ENCODE data around the gene TAS2R41.

The TAS2R41 gene

DNA sequence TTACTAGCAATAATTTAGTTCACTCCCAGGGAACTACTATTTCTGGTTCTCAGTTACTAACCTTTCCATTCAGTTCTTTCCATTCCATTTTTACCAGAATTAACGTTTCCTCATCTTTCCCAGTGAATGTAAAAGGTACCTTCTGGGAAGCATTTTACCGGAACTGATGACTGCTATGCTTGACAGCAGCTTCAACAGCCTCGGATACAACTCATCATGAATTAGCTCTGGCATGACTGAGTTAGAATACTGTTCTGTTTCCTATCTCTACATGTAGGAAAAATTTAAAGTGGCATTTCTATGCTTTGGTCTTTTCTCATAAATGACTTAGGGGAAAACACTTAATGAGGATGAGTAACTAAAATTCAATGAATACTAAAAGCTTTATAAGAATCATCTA, 18.6 kb downstream of the TAS2R41 start:
- no peak for DNase-seq (ENCODE audit: low read depth)
- TF ChIP-seq, protein P1, sequence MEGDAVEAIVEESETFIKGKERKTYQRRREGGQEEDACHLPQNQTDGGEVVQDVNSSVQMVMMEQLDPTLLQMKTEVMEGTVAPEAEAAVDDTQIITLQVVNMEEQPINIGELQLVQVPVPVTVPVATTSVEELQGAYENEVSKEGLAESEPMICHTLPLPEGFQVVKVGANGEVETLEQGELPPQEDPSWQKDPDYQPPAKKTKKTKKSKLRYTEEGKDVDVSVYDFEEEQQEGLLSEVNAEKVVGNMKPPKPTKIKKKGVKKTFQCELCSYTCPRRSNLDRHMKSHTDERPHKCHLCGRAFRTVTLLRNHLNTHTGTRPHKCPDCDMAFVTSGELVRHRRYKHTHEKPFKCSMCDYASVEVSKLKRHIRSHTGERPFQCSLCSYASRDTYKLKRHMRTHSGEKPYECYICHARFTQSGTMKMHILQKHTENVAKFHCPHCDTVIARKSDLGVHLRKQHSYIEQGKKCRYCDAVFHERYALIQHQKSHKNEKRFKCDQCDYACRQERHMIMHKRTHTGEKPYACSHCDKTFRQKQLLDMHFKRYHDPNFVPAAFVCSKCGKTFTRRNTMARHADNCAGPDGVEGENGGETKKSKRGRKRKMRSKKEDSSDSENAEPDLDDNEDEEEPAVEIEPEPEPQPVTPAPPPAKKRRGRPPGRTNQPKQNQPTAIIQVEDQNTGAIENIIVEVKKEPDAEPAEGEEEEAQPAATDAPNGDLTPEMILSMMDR (conservative IDR thresholded peaks at IDR 0.05; ENCODE audit: control insufficient read depth, insufficient read depth, low read depth, low read length), result no peak
- H3K4me3 ChIP-seq (ENCODE audit: control insufficient read depth, low read depth, low read length), result no peak overlapping the region

DNA sequence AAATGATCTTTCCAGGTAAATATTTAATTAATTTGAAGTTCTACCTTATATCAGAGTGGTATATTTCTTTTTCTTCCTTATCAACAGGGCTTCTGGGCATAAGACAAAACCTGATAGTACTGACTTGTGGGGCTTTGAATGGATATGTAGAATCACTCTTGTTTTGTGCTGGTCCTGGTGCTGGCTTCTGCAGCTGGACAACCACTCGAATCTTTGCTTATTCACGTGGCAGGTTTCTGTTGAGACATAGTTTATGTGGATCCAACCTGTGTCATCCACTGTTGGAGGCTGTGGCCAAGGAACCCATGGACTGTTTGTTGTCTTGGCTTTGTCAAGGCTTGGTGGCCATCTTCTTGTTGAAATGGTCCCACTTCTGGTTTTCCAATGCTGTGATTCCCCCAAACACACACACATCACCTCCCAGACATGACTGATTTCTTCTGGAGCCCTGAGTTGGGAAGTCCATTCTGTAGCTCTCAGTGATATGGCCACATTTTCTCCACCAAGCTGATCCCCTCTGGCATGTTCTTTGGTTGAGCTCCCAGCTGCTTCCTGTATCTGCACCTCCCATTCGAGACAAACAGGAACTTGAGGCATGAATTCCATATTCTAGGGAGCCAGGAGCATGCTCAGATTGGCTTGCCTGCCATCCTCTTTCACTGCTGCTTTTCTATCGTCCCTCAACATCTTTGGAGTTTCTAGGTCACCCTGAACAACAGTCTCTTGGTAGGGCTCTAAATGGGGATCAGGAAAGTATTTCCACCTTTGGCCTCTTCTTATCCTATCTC, 19.5 kb downstream of the TAS2R41 start:
- TF ChIP-seq, protein P1 (conservative IDR thresholded peaks at IDR 0.05; ENCODE audit: control insufficient read depth, insufficient read depth, low read depth, low read length), result no peak
- no peak for DNase-seq (ENCODE audit: low read depth)
- H3K4me3 ChIP-seq (ENCODE audit: control insufficient read depth, low read depth, low read length), result no peak overlapping the region

DNA sequence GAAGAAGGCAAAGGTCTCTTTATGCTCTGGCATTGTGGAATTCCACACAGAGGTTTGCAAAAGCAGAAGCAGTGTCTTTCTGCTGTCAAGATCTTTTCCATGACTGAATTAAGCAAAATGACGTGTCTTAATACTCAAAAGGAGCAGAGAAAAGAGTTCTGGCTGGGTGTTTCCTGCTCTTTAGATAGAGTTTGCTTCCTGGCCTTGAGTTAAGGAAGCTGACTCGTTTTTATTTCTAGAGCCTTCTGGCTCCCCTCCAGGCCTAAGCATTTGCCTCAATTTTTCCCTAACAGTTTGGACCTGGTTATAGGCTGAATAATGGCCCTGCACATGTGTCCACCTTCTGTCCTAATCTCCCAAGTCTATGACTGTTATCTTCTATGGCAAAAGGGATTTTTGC, 21.6 kb downstream of the TAS2R41 start:
- H3K4me3 ChIP-seq (ENCODE audit: control insufficient read depth, low read depth, low read length), result no peak overlapping the region
- TF ChIP-seq, protein P1 (conservative IDR thresholded peaks at IDR 0.05; ENCODE audit: control insufficient read depth, insufficient read depth, low read depth, low read length), result no peak
- peak; percentile 60 for DNase-seq (ENCODE audit: low read depth)

DNA sequence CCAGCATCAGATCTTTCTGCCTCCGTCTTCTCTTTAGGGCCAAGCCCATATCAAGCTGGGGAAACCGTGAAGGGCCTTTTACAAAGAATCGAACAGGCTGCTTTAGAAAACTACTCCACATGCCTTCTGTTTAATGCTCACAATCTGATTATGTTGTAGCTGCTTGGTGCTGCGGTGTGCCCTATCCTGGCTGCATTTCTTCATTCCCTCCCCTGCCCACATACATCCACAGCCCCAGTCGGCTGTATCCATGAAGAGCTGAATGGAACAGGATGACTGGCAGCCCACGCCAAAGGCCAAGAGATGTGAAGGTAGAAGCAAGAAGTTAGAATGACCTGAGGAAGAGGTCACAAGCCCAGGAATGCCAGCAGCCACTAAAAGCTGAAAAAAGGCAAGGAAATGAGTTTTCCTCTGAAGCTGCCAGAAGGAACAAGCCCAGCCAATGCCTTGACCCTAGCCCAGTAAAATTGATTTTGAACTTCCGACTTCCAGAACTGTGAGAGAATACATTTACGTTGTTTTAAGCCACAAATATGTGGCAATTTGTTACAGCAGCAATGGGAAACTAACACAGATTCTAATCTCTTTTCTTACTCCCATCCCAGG, 22.2 kb downstream of the TAS2R41 start:
- TF ChIP-seq, protein P1 (conservative IDR thresholded peaks at IDR 0.05; ENCODE audit: control insufficient read depth, insufficient read depth, low read depth, low read length), result no peak
- no peak overlapping the region for H3K4me3 ChIP-seq (ENCODE audit: control insufficient read depth, low read depth, low read length)
- peak; percentile 52 for DNase-seq (ENCODE audit: low read depth)

DNA sequence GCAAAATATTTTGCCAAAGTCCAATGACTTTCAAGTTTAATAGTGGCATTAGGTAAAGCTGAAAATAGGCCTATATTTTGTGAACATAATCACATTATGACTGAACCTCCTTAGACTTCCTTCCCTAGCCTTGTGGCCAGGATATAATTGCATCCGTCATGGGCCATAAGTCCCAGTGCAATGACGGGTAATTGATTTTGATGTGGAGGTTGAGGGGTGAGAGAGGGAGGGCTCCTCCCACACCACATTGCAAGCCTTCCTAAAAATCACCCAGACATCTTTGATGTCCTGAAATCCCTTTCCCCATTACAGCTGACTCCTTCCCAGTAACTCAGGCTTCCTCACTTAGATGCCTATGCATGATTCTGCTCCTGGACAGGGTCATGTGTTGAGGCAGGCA, 25.6 kb downstream of the TAS2R41 start:
- TF ChIP-seq, protein P1 (conservative IDR thresholded peaks at IDR 0.05; ENCODE audit: control insufficient read depth, insufficient read depth, low read depth, low read length), result no peak
- no peak for DNase-seq (ENCODE audit: low read depth)
- H3K4me3 ChIP-seq (ENCODE audit: control insufficient read depth, low read depth, low read length), result no peak overlapping the region

DNA sequence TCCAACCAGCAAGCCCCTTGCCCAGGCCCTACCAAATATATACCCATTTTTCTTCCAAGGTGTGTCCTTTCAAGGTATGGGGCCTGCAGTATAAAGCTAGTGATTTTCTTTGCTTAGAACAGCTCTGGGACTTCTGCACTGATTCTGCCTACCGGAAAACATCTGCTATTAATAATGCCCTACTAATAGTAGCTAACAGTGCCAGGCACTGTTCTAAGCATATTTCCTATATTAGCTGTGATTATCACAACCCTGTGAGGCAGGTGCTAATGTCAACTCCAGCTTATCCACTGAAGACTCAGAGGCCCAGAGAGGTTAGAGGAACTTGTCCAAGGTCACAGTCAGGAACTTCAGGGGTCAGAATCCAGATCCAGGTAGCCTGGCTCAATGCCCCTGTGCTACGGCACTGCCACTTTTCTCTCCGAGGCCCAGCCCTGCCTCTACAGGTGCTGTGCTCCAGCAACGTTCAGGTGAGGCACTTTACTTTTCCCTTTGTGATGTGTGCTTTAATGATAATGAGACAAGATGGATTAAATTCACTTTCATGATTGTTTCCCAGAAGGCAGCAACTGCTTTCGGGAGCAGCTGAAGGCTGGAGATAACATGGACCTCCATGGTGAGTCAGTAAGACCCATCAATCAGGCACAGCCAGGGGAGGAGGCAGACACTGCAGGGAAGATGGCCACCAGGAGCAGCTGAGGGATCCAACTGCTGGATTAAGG, 26.7 kb downstream of the TAS2R41 start:
- no peak for DNase-seq (ENCODE audit: low read depth)
- TF ChIP-seq, protein P1 (conservative IDR thresholded peaks at IDR 0.05; ENCODE audit: control insufficient read depth, insufficient read depth, low read depth, low read length), result no peak
- no peak overlapping the region for H3K4me3 ChIP-seq (ENCODE audit: control insufficient read depth, low read depth, low read length)

All from fibroblast of mammary gland (primary cell).